Diencephalon (tissue), 1 donor: ENCODE measurements around the gene BIRC3. TPM values are rescaled to one million over a fixed set of nuclear protein-coding genes. Genes with fewer than 3 reads are reported as not detected.

Experiments used
- small RNA-seq: library from RNA; depleted of rRNA; stranded (forward); fragments of <200 nt; gene quantifications from one replicate; pipeline ENCODE3, GENCODE V24; 2014
- total RNA-seq: library from RNA; depleted of rRNA; stranded (reverse); fragments of >200 nt; gene quantifications from one replicate; pipeline ENCODE4 v1.2.3, GENCODE V29; 2014

BIRC3 gene
- total RNA-seq, result 4.4 TPM

GRCh38 chr11:102317099-102317767 is at the start of gene BIRC3:
BIRC3 (plus strand) TSS chr11:102317484; CDS start chr11:102324510, 7,026 bp downstream.

GRCh38 chr11:102346748-102347461 is 29.6 kb downstream of the BIRC3 start, which contains the start of gene BIRC2:
BIRC2 (plus strand) TSS chr11:102347214; CDS start chr11:102349855, 2,641 bp downstream.

Small RNA genes within 50 kb of the gene (small RNA-seq; reads per million reads assigned to genes)
- gene AP000942.3, result not detected
- gene AP000942.4, result not detected
- not detected for gene RNU6-952P

Other genes with a start within 250 kb of the BIRC3 start
- 33.9 TPM for gene YAP1, start 207.0 kb upstream of the BIRC3 start, total RNA-seq
- gene BIRC2, start 29.7 kb downstream of the BIRC3 start, total RNA-seq, result 110 TPM
- 152 TPM for gene TMEM123, start 135.3 kb downstream of the BIRC3 start, total RNA-seq
- gene MMP7, start 213.3 kb downstream of the BIRC3 start, total RNA-seq, result not detected